ENCODE data around the gene KATNA1. TPM values are rescaled to one million over a fixed set of nuclear protein-coding genes. Genes with fewer than 3 reads are reported as not detected.

KATNA1 gene
- total RNA-seq, 2 experiments from 2014 or later = 22.3 to 22.8 TPM

DNA sequence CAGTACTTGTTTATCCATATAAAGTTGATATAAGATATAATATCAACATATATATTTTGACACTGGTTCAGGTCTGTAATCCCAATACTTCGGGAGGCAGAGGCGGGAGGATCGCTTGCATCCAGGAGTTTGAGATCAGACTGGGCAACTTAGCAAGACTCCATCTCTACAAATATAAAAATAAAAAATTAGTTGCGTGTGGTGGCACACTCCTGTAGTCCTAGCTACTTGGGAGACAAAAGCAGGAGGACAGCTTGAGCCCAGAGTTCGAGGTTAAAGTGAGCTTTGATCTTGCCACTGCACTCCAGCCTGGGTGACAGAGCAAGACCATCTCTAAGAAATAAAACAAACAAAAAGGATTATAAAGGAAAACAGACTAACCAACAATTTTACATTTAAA is 8.9 kb upstream of the KATNA1 start:
- ChIA-PET POLR2A (no interaction called here), CTCF (interaction anchor here (1.3 kb wide), 1 partner anchor 14 kb away, joined by 3 read pairs; no protein-coding TSS in a partner anchor)
- no peaks in the 10 kb centered on the region for H3K4me1 Mint-ChIP-seq (ENCODE audit: low read depth)
- no peaks in the 10 kb centered on the region for H3K27me3 Mint-ChIP-seq
- H3K9me3 Mint-ChIP-seq = no peaks in the 10 kb centered on the region
- H3K27ac Mint-ChIP-seq = no peak overlapping the region
- intact Hi-C loops (cut with micrococcal nuclease) = no loop called here
- no peak overlapping the region for H3K4me3 Mint-ChIP-seq
- peaks cover 5% of the 10 kb centered on the region for H3K36me3 Mint-ChIP-seq
- DNase-seq = no peak

DNA sequence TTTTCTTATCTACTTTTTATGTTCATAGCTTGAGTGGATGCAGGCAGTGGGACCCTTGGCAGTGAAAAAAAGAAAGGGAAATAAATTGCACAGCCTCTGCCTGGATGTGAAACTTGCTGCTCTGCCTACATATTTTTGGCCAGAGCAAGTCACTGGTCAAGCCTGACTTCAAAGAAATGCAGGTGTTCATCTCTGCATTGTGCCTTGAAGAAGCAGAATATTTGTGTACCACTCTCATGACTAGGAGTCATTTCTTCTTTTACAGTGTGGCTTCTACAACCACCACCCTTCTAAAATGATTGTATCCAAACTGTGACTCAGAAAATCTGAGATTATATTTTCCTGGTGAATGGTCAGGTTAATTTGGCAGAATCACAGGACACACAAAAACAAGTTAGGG is 2.5 kb upstream of the KATNA1 start:
- Mint-ChIP-seq H3K27ac (no peak overlapping the region), H3K36me3 (no peaks in the 10 kb centered on the region), H3K4me3 (no peak overlapping the region), H3K27me3 (no peaks in the 10 kb centered on the region), H3K4me1 (ENCODE audit: low read depth) (peaks cover 13% of the 10 kb centered on the region), H3K9me3 (no peaks in the 10 kb centered on the region)
- intact Hi-C loops (cut with micrococcal nuclease) = no loop called here
- ChIA-PET POLR2A (no interaction called here), CTCF (no interaction called here)
- DNase-seq = no peak

DNA sequence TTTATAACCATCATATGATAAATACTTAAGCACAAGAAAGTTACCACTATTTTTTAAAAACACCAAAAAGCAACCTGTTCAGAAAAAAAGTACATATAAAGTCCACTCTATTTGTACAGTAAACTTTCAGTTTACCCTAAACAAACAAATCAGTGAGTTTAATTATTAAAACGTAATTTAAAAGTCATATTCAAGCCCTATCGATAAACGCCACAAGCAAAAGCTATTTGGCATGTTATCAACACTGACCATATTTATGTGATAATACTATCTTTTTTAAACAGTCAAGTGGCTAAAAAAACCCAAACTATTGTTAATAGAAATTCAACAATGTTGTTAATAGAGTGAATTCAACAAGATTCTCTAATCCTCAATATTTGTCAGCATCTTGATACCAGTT is 1.9 kb downstream of the KATNA1 start:
- DNase-seq = no peak
- intact Hi-C loops (cut with micrococcal nuclease) = loop anchor here (5.0 kb wide), 1 partner anchor 221 kb away; no protein-coding TSS in a partner anchor
- ChIA-PET CTCF (no interaction called here), POLR2A (interaction anchor here (1.2 kb wide), 1 partner anchor 13 kb away, joined by 5 read pairs; no protein-coding TSS in a partner anchor)
- H3K27me3 Mint-ChIP-seq = no peaks in the 10 kb centered on the region
- H3K27ac Mint-ChIP-seq = no peak overlapping the region
- H3K4me3 Mint-ChIP-seq = no peak overlapping the region
- no peaks in the 10 kb centered on the region for H3K36me3 Mint-ChIP-seq
- peaks cover 28% of the 10 kb centered on the region for H3K4me1 Mint-ChIP-seq (ENCODE audit: low read depth)
- H3K9me3 Mint-ChIP-seq = no peaks in the 10 kb centered on the region

DNA sequence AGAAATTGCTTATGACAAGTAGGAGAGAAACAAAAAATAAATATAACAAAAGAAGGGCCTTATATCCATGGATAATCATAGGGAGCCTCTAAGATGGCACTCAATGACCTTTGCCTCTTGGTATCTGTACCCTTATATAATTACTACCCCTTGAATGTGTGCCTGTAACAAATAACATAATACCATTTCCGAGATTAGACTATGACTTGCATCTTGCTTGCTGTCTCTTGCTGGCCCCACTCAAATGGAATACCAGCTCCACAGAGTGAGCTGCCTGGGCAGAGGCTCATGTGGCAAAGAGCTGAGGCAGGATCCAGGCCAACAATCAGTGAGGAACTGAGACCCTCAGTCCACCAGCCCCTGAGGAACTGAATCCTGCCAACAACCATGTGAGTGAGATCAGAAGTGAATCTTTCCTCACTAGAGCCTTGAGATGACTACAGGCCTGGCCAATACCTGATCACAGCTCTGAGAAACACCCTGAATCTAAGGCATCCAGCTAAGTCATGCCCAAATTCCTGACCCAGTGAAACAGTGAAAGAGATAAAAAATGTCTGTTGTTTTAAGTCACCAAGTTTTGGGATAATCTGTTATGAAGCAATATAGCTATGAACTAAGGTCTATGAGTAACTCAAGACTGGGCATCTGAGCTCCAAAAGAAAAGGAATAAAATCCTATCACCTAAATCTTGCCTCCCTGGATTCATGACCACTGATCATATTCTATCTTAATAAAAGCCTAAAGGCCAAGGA is 5.5 kb downstream of the KATNA1 start:
- H3K27ac Mint-ChIP-seq = no peak overlapping the region
- peaks cover 27% of the 10 kb centered on the region for H3K4me1 Mint-ChIP-seq (ENCODE audit: low read depth)
- no peaks in the 10 kb centered on the region for H3K9me3 Mint-ChIP-seq
- peaks cover 2% of the 10 kb centered on the region for H3K36me3 Mint-ChIP-seq
- CTCF ChIA-PET = interaction anchor here (1.2 kb wide), 1 partner anchor 15 kb away, joined by 3 read pairs; no protein-coding TSS in a partner anchor
- intact Hi-C loops (cut with micrococcal nuclease) = no loop called here
- H3K27me3 Mint-ChIP-seq = no peaks in the 10 kb centered on the region
- POLR2A ChIA-PET = interaction anchor here (0.9 kb wide), 1 partner anchor 44 kb away, joined by 5 read pairs; no protein-coding TSS in a partner anchor
- no peak overlapping the region for H3K4me3 Mint-ChIP-seq
- no peak for DNase-seq

DNA sequence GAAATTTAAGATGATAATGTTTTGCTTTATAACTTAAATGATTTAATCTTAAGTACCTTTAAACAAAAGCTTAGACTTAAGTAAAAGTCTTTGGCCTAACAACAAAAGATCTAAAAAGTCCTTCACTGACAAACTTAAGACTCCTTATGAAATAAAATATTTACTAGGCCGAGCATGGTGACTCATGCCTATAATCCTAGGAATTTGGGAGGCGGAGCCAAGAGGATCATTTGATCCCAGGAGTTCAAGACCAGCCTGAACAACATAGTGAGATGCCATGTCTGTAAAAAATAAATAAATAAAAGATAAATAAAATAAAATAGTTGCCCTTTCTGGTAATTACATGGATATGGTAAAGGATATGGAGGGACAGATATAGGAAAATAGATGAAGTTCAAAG is 12.4 kb downstream of the KATNA1 start:
- no peak overlapping the region for H3K4me3 Mint-ChIP-seq
- CTCF ChIA-PET = interaction anchor here (0.8 kb wide), 1 partner anchor 119 kb away, joined by 3 read pairs; no protein-coding TSS in a partner anchor
- H3K27me3 Mint-ChIP-seq = no peaks in the 10 kb centered on the region
- no peaks in the 10 kb centered on the region for H3K9me3 Mint-ChIP-seq
- no peaks in the 10 kb centered on the region for H3K4me1 Mint-ChIP-seq (ENCODE audit: low read depth)
- POLR2A ChIA-PET = no interaction called here
- H3K27ac Mint-ChIP-seq = no peak overlapping the region
- intact Hi-C loops (cut with micrococcal nuclease) = no loop called here
- no peak for DNase-seq
- peaks cover 10% of the 10 kb centered on the region for H3K36me3 Mint-ChIP-seq

DNA sequence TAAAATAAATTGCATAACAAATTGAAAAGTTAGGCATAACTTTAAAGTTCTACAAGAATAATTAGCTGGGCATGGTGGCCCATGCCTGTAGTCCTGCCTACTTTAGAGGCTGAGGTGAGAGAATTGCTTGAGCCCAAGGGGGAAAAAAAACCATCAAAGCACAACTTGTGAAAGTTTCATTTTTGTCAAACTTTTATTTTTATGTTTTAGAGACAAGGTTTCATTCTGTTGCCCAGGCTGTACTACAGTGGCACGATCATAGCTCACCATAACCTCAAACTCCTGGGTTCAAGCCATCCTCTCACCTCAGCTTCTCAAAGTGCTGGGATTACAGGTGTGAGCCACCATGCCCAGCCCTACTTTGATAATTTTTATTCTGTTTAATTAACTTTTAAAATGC is 14.2 kb downstream of the KATNA1 start:
- no peak for DNase-seq
- H3K36me3 Mint-ChIP-seq = peaks cover 14% of the 10 kb centered on the region
- no peak overlapping the region for H3K27ac Mint-ChIP-seq
- H3K9me3 Mint-ChIP-seq = no peaks in the 10 kb centered on the region
- H3K4me3 Mint-ChIP-seq = no peak overlapping the region
- POLR2A ChIA-PET = interaction anchor here (0.6 kb wide), 1 partner anchor 26 kb away, joined by 3 read pairs; no protein-coding TSS in a partner anchor
- intact Hi-C loops (cut with micrococcal nuclease) = no loop called here
- H3K4me1 Mint-ChIP-seq (ENCODE audit: low read depth) = peaks cover 1% of the 10 kb centered on the region
- CTCF ChIA-PET = no interaction called here
- H3K27me3 Mint-ChIP-seq = no peaks in the 10 kb centered on the region

DNA sequence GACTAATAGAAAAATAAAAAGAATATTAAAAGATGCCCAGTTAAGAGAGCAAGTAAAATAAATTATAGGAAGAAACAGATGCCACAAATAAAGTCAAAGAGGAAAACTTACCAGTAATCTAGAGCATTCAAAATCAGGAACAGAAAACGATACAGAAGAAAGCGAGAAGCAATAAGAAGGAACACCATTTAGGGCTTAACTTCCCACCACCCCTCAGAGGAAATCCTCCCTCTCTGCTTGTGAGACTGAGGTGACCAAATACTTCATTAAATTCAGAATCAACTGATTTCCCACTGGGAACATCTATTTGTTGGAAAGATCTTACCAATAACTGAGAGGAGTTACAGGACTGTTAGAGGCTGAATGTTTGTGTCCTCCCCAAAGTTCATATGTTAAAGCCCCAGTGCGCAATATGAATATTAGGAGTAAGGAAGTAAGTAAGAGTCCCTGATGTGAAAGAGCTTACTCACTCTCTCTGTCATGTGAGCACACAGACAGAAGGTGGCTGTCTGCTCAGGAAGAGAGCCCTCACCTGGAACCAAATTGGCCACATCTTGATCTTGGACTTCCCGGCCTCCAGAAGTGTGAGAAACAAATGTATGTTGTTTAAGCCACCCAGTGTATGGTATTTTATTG is 19.5 kb downstream of the KATNA1 start:
- H3K27ac Mint-ChIP-seq = no peak overlapping the region
- POLR2A ChIA-PET = no interaction called here
- CTCF ChIA-PET = no interaction called here

DNA sequence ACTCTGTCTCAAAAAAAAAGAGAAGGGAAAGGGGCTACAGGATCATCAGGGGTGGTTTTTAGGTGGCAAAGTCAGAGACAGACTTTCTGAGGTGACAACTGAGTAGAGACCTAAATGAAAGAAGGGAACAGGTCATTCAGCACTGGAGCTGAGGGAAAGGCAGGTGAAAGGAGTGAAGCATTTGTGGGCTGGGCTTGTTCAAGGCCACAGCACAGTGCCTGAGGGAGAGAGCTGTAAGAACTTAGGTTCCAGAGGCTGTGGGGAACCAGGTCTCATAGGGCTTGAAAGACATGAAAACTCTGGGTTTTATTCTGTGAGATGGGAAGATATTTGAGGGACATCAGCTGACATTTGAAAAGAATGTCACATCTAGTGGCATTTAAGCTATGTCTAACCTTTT is 20.8 kb downstream of the KATNA1 start:
- Mint-ChIP-seq H3K4me3 (no peak overlapping the region), H3K9me3 (no peaks in the 10 kb centered on the region), H3K27ac (no peak overlapping the region), H3K4me1 (ENCODE audit: low read depth) (peaks cover 8% of the 10 kb centered on the region), H3K27me3 (no peaks in the 10 kb centered on the region), H3K36me3 (peaks cover 26% of the 10 kb centered on the region)
- ChIA-PET POLR2A (interaction anchor here (0.8 kb wide), 1 partner anchor 30 kb away, joined by 4 read pairs; no protein-coding TSS in a partner anchor), CTCF (no interaction called here)
- intact Hi-C loops (cut with micrococcal nuclease) = no loop called here
- no peak for DNase-seq

More for the DNA sequence above, 19.5 kb downstream of the KATNA1 start:
- H3K36me3 Mint-ChIP-seq = peaks cover 22% of the 10 kb centered on the region
- no peak overlapping the region for H3K4me3 Mint-ChIP-seq
- peaks cover 8% of the 10 kb centered on the region for H3K4me1 Mint-ChIP-seq (ENCODE audit: low read depth)
- no peak for DNase-seq
- intact Hi-C loops (cut with micrococcal nuclease) = no loop called here
- no peaks in the 10 kb centered on the region for H3K27me3 Mint-ChIP-seq
- no peaks in the 10 kb centered on the region for H3K9me3 Mint-ChIP-seq

DNA sequence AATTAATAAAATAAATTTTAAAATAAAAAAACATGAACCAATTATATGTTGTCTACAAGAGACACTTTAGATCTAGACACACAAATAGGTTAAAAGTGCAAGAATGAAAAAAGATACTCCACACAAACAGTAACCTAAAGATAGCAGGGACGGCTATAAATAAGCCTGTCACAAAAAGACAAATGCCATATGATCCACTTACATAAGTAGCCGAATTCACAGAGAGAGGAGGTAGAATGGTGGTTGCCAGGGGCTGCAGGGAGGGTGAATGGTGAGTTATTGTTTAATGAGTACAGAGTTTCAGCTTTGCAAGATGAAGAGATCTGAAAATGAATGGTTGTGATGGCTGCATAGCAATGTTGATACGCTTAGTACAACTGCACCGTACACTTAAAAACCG is 32.7 kb downstream of the KATNA1 start:
- Mint-ChIP-seq H3K4me3 (no peak overlapping the region), H3K9me3 (peaks cover 8% of the 10 kb centered on the region), H3K36me3 (peaks cover 39% of the 10 kb centered on the region), H3K27me3 (no peaks in the 10 kb centered on the region), H3K27ac (no peak overlapping the region), H3K4me1 (ENCODE audit: low read depth) (peaks cover 5% of the 10 kb centered on the region)
- intact Hi-C loops (cut with micrococcal nuclease) = no loop called here
- ChIA-PET POLR2A (no interaction called here), CTCF (no interaction called here)
- no peak for DNase-seq

DNA sequence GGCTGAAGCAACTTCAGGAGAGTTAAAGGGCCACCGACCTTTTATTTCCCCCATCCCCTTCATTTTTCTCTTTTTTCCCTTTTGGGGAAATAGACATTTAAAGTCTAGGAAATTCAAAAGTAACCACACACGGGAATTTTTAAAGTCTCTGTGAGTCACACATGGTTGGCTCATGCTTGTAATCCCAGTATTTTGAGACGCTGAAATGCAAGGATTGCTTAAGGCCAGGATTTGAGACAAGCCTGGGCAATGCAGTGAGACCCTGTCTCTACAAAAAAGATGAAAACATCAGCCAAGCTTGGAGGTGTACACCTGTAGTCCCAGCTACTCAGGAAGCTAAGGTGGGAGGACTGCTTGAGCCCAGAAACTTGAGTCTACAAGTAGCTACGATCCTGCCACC is 34.2 kb downstream of the KATNA1 start:
- Mint-ChIP-seq H3K27me3 (no peaks in the 10 kb centered on the region), H3K36me3 (peaks cover 32% of the 10 kb centered on the region), H3K27ac (no peak overlapping the region), H3K4me1 (ENCODE audit: low read depth) (peaks cover 7% of the 10 kb centered on the region), H3K9me3 (peaks cover 8% of the 10 kb centered on the region), H3K4me3 (no peak overlapping the region)
- ChIA-PET POLR2A (no interaction called here), CTCF (no interaction called here)
- DNase-seq = no peak
- intact Hi-C loops (cut with micrococcal nuclease) = no loop called here

DNA sequence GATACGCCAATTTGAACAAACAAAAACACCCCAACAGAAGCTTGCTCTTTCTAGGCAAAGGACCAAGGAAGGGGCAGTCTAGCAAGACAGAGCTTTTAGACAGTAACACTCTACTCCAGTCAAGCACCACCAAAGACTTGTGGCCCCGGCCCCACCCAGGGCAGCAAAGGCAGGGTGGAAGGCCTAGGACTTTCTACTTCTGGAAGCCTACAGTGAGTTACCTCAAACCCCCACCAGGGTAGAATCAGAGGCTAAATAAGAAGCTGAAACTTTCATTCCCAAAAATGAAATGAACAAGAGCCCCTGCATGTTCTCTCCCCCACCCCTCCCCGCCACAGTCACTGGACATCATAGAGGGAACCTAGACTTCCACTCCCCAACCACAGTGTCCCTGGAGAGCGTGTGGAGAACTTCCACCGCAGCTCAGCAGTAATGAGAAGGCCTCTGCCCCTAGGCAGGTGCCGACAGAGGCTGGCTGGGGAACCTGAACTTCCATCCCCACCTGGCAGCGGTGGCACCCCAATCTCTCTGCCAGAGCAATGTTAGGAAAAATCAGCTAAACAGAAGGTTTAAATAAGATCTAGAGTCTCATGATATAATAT is 40.0 kb downstream of the KATNA1 start:
- Mint-ChIP-seq H3K27ac (no peak overlapping the region), H3K9me3 (peaks cover 5% of the 10 kb centered on the region), H3K4me1 (ENCODE audit: low read depth) (peaks cover 6% of the 10 kb centered on the region), H3K27me3 (no peaks in the 10 kb centered on the region), H3K4me3 (no peak overlapping the region), H3K36me3 (peaks cover 12% of the 10 kb centered on the region)
- POLR2A ChIA-PET = no interaction called here
- CTCF ChIA-PET = interaction anchor here (0.5 to 2.3 kb wide), 2 partner anchors 10 to 18 kb away, joined by 3 to 5 read pairs; no protein-coding TSS in a partner anchor
- DNase-seq = no peak
- intact Hi-C loops (cut with micrococcal nuclease) = no loop called here

DNA sequence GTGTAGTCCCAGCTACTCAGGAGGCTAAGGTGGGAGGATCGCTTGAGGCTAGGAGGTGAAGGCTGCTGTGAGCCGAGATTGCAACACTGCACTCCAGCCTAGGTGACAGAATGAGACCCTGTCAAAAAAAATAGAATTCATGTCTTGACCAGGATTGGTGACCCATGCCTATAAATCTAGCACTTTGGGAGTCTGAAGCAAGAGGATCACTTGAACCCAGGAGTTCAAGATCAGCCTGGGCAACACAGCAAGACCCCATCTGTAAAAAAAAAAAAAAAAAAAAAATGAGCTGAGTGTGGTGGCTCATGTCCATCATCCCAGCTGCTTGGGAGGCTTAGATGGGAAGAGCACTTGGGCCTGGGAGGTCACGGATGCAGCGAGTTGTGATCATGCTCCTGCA is 48.0 kb downstream of the KATNA1 start:
- Mint-ChIP-seq H3K27ac (no peak overlapping the region), H3K27me3 (no peaks in the 10 kb centered on the region), H3K9me3 (no peaks in the 10 kb centered on the region), H3K36me3 (peaks cover 16% of the 10 kb centered on the region), H3K4me1 (ENCODE audit: low read depth) (no peaks in the 10 kb centered on the region), H3K4me3 (no peak overlapping the region)
- intact Hi-C loops (cut with micrococcal nuclease) = no loop called here
- ChIA-PET CTCF (no interaction called here), POLR2A (interaction anchor here (0.6 kb wide), 1 partner anchor 24 kb away, joined by 3 read pairs; no protein-coding TSS in a partner anchor)
- no peak for DNase-seq
